NCI-H1694 treated with DMSO at 0.1 percent for 48 hours (cell line): ENCODE measurements around the gene TRIM8.
"Not testable (repeated sequence)": the region's sequence is repeated elsewhere in the genome, so short reads cannot be mapped to it uniquely, and the experiment has no call there.

Experiments
- DNase-seq: peaks from one replicate; lab custom pipeline; 2025; lab: John Stamatoyannopoulos, UW

Gene TRIM8

DNA sequence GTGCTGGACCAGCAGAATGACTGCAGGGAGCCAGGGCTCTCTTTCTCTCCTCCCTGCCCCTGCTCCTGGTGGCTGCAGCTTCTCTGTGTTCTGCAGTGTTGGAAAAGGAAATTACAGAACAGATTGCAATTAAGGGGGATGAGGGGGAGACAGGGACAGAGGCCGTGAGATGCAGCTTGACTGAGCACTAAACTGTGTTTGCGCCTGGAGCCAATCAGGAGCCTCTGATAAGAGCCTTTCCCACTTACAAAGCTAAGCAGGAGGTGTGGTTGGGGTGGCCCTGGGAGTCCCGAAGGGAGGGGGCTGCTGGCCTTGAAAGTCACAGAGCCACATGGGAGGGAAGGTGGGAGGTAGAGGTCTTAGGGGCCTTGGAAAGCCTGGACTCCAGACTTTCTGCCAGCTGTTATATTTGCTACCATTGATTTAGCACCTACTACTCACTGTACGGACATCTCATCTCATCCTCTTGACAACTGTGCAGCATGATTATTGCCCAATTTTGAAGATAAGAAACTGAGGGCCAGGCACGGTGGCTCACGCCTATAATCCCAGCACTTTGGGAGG, 26.7 kb downstream of the TRIM8 start:
- peak; percentile 89 for DNase-seq

DNA sequence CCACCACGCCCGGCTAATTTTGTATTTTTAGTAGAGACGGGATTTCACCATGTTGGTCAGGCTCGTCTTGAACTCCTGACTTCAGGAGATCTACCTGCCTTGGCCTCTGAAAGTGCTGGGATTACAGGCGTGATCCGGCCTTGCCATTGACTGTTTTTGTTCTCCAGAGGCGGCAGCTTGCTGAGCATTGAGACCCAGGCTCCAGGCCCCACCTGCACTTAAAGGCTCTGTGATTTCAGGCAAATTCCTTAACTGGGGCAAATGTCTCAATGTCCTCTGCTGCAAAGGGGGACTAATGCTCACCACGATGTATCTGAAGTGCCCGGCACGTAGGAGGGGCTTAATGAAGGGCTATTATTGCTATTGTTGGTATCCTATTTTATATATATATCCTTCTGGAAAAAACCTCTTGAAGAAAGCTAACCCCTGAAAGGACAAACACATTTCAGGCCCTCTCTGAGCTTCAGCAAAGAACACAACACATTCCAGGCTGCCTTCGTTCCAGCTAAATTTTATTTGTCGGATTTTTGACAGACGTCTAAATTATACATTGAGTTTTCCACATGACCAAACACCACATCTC, 29.0 kb downstream of the TRIM8 start:
- no peak for DNase-seq

DNA sequence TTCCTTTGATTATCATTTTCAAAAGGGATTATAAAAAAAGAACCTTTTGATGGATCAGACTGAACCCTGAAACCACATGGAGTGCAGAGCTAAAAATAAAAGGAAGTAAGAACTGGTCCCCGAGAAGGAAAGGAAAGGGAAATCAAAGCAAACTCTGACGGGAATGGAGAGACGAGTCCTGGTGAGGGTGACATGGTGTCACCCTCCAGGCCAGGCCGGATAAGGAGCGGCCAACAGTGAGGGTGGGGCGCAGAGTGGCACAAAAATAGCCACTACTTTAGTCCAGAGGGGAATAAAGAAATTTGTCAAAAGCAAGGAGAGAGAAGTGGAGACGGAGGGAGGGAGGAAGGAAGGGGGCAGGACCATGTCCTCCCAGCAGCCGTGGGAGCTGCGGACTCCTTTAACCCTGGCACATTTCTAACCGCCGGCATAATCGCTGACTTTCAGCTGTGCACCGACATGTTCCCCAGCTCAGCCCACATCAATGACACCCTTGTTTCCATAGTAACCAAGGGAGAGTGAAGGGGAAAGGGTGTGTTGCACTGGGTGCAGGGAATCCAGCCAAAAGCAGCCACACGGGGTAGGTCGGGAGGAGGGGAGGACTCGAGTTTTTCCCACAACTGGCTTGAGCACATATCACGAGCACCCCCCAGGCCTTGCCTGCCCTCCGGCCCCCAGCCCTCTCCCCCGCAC, 29.7 kb downstream of the TRIM8 start:
- DNase-seq = peak; percentile 64

DNA sequence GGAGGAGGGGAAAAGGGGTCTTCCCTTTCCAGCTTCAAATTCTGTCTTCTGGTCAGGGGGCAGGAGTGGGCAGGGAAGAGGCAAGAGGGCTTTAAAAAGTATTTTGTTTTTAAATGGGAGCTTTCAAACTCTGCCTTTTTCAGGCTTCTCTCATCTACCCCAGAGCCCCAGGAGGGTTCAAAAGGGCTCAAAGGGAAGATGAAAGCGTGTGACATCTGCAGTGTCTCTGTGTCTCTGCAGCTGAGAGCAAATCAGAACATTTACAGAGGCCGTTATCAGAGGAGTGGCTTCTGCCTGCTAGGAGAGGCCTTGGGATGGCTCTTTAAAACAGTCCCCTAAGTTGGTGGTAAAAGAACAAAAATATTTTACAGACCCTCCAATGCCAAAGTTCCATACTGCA, 30.3 kb downstream of the TRIM8 start:
- peak; percentile 52 for DNase-seq

DNA sequence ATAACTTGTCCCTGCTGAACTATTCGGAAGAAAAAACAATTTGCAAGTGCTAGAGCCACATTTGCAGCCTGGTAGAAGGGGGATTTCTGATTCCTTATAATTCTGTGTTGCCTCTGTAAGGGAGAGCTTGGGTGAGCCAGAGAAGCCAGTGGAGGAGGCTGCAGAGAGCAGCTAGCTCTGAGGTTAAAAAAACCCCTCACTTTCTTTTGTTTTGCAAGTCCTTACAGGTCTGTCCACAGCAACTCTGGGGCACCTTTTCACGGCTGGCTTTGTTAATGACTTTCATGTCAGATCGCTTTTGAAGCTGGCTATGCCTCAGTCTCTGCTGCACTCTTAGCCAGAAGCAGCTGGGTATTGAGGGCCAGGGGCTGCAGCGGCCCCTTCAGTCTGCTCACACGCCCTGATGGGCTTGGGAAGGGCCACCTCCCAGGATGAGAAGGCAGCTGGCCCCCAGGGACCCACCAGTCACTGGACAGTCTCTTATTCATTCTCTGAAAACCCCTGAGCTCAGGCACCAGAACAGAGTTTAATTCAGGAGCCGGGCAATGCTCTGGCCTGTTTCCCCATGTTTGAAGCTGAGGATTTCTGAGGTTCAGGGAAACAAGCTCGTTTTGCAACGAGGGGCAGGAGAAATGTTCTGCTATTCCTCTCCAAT, 30.9 kb downstream of the TRIM8 start:
- DNase-seq = no peak

DNA sequence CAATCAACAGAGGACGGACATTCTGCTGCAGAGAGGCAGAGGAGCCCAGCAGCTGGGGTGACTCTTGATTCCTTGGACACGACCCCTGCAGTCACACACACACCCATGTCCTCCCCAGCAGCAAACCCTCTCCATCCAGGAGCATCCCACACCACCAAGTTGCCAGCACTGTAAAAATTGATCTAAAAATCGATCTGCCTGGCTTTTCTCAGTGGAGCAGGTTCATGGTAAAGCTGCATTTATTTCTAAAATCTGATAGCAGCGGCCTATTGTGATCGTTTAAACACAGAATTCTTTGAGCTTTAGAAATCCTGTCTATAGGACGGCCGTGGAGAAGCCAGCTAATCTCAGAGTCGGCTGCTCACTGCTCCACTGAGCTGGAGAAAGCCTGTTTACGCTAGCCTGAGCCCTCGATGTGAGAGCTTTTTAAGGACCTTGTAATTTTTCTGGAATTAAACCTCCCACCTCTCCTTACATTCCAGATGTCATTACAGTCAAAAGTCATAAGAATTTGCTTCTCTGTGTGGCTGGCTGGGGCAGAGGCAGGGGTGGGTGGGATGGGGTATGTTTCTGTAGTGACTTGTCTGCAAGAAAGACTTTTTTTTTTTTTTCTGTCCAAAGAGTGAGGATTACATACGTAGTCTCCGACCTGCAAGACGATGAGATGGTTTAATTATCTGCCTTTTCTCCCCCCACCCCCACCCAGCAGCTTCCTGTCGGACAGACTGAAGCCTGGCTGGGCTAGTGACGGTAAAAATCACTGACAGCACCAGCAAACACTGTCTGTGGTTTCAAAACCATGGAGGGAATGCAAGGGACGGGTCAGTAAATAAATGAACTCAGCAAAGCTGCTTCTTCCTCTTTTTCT, 31.6 kb downstream of the TRIM8 start:
- no peak for DNase-seq

DNA sequence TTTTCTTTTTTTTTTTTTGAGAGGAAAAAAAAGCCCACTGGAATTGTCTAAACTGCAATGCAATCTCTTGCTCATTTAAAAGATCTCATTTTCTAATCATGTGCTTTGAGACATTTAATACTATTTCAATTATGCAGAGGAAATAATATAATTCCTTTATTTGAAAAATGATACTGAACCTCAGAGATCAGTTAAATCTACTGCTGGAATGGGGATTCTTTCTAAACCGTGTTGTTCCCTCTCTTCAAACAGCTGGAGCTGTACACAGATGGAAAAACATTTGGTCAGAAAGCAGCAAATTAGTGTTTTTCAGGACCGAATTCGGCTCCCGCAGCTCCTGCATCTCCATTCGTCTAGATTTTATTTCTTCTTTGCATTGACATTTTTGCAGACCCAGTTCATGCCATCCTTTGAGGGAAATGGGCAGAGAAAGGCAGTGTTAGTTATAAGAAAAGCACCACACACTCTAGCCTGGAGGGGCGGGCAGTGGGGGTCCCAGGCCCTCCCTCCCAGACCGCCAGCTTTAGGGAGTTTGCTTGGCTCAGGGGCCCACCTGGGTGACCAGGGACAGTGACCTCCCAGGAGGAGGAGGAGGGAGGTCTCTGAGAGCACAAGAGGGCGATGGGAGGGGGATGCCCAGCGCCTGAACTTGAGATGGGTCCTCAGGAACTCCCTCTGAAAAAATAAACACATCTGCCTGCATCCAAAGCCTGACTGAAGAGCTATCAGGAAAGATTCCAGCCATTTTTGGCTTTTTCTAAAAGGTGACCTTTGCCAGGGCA, 32.4 kb downstream of the TRIM8 start:
- no peak for DNase-seq

DNA sequence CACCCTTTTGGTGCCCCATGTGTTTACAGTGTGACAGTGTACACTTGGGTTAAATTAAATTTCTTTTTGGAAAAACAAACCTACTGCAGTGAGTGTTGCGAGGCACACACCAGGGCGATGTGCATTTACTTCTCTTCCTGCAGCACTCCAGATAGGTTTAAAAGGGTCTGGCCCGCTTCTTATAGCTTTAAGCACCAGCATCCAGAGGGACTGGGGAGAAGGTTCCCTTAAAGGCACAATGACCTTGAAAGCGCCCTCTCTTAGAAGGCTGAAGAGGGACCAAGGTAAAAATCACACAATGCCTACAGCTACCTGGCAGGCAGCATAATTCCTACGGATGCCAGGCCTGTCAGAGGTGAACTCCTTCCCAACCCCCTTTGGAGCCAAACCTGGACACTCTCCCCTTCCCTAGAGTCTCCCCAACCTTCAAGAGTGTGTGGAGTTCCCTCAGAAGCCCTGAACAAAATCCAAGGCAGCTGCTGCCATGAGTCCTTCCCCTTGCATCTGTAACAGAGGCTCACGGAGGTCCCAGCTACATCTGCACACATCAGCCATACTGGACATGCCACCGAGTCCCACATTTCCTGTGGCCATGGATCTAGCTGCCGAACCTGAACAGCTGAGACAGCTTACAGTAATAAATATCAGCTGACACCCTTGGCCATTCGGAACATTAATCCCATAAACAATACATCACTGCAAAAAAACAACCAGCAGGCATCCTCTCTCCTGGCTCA, 33.2 kb downstream of the TRIM8 start:
- DNase-seq = no peak

DNA sequence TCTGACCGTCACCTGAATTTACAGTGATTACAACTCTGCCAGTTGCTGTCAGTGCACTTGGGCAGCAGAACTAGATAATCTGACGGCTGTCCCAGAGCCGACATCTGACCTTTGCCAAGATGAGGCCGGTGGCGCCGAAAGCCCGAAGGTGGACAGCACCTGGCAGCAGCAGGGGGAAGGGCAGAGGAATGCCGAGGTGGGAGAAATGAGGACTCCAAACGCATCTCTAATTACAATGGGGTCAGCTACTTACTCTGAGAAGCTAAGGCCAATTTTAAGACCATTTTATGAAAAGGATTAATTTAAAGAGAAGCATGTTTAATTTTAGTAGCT, 33.8 kb downstream of the TRIM8 start:
- DNase-seq = no peak

DNA sequence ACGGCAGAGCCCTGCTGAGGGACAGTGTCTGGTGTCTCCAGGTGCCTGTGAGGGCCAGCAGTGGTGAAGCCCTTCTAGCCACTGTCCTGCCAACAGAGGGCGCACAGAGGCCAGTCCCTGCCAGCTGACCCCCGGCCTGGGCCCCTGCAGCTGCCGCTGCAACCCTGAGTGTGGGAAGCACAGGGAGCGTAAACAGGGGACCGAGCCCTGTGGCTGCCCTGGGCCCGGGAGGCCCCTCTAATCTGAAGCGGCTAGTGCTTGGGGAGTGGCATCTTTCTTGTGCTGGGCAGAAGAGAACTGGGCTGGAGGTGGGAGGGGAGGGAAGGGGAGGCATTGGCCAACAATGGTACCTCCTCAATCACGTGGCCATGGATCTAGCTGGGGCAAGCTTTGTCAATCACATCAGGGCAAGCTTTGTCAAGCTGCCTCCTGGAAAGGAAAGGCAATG, 34.6 kb downstream of the TRIM8 start:
- no peak for DNase-seq

DNA sequence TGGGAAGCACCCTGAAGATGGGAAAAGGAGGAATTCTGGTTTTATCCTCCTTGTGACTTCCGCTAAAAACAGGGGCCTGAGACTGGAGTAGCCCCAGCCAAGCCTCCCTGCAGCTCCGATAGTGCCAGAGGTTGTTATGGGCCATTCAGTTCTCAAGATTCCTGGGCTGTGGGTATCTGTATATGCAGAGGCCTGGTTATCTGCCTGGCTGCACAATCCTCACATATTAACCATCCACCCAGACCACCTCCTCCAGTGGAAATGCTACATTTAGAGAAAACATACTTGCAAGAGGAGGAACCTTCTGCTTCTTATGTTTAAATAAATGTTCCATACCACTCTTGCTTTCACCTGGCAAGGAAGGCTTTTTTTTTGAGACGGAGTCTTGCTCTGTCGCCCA, 35.3 kb downstream of the TRIM8 start:
- no peak for DNase-seq

DNA sequence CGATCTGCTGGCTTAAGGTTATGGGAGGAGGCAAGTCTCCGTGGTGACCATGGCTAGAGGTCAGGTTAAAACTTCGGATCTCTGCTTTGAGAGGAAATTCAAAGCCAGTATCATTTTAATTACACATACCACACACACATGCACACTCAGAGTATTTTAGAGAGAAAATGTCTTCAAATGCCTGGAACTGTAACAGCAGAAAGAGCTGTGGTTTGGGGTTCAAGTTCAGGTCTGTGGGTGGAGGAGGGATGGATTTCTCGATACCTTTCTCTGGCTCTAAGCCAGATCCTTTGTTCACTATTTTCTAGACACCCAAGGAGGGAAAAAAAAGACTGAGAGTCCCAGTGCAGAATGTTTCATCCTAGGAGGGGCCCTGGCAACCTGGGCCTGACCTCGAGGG, 37.4 kb downstream of the TRIM8 start:
- no peak for DNase-seq

DNA sequence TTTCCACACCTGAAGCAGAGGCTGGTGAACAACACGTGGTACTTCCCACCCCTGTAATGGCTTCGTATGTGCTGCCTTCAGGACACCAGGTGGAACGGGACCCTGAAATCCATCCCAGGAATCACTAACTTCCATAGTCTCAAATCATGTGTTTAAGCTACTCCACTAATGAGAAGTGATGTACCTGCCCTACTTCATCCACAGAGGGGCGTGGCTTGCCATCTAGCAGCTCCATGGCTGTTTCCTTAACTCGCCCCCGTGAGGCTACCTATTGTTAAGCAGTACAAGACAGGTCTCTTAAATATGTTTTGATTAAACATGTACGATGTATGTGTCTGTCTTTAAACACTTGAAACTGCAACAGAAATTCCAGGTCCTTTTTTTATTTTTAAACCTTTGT, 38.1 kb downstream of the TRIM8 start:
- no peak for DNase-seq

DNA sequence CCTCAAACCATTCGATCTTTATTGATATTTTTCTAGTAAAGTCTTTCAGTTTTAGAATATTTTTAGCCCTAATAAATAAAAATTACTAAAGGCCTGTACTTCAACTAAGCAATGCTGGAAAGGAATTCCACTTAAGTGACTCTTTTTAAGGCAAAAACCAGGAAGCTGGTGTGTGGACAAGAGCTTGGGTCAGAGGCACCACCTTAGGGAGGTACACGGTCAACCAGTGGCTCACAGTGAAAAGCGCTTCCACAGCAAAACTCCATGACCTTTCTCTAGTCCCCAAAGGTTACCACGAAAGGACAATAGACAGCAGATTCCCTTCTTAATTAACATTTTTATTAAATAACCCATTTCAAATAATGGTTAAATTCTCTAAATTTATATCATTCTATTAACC, 38.7 kb downstream of the TRIM8 start:
- no peak for DNase-seq

DNA sequence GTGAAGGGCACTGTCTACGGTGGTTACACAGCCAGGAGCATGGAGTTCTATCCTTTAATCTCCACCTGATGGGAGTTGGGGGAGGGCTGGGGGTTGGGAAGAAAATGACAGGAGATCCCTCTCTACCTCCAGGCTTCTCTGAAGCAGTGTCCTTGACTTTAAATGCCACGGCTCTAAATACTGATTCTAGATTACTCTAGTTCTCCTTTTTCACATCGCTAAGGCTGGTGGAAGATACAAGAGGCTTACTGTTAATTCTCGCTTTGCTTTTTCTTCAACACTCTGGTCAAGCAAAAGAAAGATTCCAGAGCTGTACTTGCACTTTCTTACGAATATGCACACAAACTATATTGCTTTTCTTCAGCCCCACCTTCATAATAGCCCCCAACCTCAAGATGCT, 39.5 kb downstream of the TRIM8 start:
- DNase-seq = no peak

DNA sequence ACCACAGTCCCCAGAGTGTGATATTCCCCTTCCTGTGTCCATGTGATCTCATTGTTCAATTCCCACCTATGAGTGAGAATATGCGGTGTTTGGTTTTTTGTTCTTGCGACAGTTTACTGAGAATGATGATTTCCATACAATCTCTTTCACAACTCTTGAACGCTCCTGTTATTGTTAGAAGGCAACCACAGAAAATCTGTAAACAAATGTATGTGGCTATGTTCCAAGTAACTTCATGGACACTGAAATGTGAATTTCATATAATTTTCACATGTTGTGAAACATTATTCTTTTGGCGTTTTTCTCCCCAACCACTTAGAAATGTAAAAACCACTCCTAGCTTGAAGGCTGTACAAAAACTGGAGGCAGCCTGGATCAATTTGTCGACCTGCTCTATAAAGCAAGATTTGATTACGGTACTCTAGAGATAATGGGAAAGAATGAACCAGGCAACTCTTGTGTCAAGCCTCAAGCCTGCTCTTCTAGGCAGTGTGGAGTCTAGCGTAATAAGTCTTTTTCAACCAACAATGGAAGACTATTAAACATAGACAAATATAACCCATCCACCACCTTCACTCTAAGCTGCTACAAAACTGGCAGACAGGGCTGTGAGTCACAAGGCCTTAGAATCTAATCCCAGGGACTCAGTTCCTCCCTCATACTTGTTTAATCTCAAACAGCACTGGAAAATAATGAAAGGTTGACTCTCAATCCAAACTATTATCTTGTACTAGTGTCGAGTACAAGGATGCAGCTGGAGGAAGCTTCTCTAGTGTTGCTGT, 47.2 kb downstream of the TRIM8 start:
- no peak for DNase-seq

DNA sequence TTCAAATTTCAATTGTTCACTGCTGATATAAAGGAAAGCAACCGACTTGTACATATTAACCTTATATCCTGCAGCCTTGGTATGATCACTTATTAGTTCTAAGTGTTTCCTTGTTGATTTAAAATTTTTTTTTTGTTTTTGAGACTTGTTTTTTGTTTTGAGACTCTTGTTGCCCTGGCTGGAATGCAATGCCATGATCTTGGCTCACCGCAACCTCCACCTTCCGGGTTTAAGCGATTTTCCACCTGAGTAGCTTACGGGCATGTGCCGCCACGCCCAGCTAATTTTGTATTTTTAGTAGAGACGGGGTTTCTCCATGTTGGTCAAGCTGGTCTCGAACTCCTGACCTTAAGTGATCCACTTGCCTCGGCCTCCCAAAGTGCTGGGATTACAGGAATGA, 51.1 kb downstream of the TRIM8 start:
- not testable (repeated sequence) for DNase-seq

DNA sequence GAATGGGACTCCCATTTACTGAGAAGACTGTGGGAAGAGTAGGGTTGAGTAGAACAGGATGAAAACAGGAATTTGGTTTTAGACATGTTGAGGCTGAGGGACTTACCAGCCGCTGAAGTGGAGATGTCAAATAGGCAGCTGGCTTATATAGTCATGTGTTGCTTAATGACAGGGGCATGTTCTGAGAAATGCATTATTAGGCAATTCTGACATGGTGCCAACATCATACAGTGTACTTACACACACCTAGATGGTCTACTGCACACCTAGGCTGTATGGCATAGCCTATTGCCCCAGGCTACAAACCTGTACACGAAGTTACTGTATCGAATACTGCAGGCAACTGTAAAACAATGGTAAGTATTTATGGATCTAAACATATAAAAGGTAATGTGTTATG, 52.5 kb downstream of the TRIM8 start:
- no peak for DNase-seq

DNA sequence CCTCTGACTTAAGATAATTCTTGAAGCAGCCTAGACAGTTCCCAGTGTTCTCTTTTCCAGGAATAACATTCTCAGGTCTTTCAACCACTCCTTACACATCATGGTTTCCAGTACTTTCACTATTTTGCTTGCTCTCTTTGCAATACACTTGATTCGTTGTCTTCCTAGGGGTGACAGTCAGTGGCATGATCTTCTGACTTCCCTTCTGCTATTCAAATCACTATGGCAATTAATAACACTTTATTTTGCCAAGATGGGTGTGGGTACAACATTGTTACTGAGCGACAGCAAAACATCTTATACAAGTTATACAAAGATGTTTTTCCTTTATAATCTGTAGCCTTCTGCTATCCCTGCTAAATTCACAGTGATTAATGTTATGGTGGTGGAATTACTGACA, 54.6 kb downstream of the TRIM8 start:
- DNase-seq = no peak

DNA sequence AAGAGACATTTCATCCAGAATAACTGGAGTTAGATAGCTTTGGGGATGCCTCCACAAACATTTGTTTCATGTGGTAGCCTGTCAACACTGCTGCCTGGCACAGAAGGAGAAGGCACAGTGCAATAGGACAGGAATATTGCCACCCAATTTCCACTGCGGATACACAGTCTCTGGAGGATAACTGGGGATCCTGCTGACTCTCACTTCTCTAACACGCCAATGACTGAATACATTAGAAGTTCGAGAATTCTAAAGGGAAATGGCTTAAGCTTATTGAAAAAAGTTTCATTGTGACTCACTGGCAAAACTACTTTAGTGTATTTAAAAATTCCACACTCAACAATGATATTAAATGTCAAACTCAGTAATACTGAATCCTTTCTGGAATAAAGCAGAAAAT, 57.0 kb downstream of the TRIM8 start:
- DNase-seq = no peak
